Endothelial cell (in vitro differentiated cells): ENCODE data around the gene PNMA6E. TPM values are rescaled to one million over a fixed set of nuclear protein-coding genes. Genes with fewer than 3 reads are reported as not detected.

Experiments used
- DNase-seq: peaks from one replicate; pipeline ENCODE4 v3.0.0; 2021; ENCODE audit warnings: low spot score
- H3K27ac Mint-ChIP-seq: one replicate; pipeline ENCODE4 v1.8.0; 2021; ENCODE audit warnings: mixed read lengths, inconsistent platforms; ENCODE audit not compliant: unreplicated experiment
- H3K27me3 Mint-ChIP-seq: one replicate; pipeline ENCODE4 v1.8.0; 2021; ENCODE audit warnings: mild to moderate bottlenecking, moderate library complexity, mixed read lengths, inconsistent platforms; ENCODE audit not compliant: unreplicated experiment
- H3K36me3 Mint-ChIP-seq: one replicate; pipeline ENCODE4 v1.8.0; 2021; ENCODE audit warnings: mild to moderate bottlenecking, low read depth, mixed read lengths, inconsistent platforms; ENCODE audit not compliant: unreplicated experiment
- H3K4me1 Mint-ChIP-seq: one replicate; pipeline ENCODE4 v1.8.0; 2021; ENCODE audit warnings: mild to moderate bottlenecking, mixed read lengths, inconsistent platforms; ENCODE audit not compliant: unreplicated experiment
- H3K4me3 Mint-ChIP-seq: one replicate; pipeline ENCODE4 v1.8.0; 2021; ENCODE audit warnings: mild to moderate bottlenecking, mixed read lengths, inconsistent platforms; ENCODE audit not compliant: unreplicated experiment
- H3K9me3 Mint-ChIP-seq: one replicate; pipeline ENCODE4 v1.8.0; 2021; ENCODE audit warnings: mixed read lengths, inconsistent platforms; ENCODE audit not compliant: unreplicated experiment
- CTCF ChIP-seq: fragments of 200-600 bp; sonication (generic); IDR thresholded peaks from one replicate; pipeline ENCODE4 v1.5.0; 2021; ENCODE audit warnings: antibody characterized with exemption; ENCODE audit not compliant: unreplicated experiment
- total RNA-seq: library from RNA; stranded (reverse); fragmentation: NEBNext Ultra II Directional; extraction: Animal tissue kit (Norgen Biotek cat#: 25700); gene quantifications from one replicate; pipeline ENCODE4 v1.2.1, GENCODE V29; 2021; ENCODE audit not compliant: unreplicated experiment

Gene PNMA6E
- total RNA-seq, 1 donor from 2014 or later: not detected

- Mint-ChIP-seq H3K36me3 (no peaks in the 10 kb centered on the region), H3K9me3 (no peaks in the 10 kb centered on the region), H3K27ac (no peak within 1 kb of the TSS), H3K4me1 (no peaks in the 10 kb centered on the region), H3K27me3 (peaks cover 2% of the 10 kb centered on the region), H3K4me3 (no peak within 1 kb of the TSS)
- no peak for TF ChIP-seq CTCF
- DNase-seq: no peak
Observed at GRCh38 chrX:153445856-153446635, 44.9 kb upstream of the PNMA6E start, which contains the start of gene TREX2. TREX2 (minus strand) TSS chrX:153446056; CDS start chrX:153445430, 626 bp downstream.

GRCh38 chrX:153445106-153445855 lies 44.1 kb upstream of the PNMA6E start:
- Mint-ChIP-seq H3K27me3 (peaks cover 3% of the 10 kb centered on the region), H3K9me3 (no peaks in the 10 kb centered on the region), H3K4me3 (no peak overlapping the region), H3K36me3 (no peaks in the 10 kb centered on the region), H3K27ac (no peak overlapping the region), H3K4me1 (no peaks in the 10 kb centered on the region)
- DNase-seq: no peak
- no peak for TF ChIP-seq CTCF

- H3K27me3 Mint-ChIP-seq: peaks cover 5% of the 10 kb centered on the region
- no peak overlapping the region for H3K4me3 Mint-ChIP-seq
- TF ChIP-seq CTCF: no peak
- H3K36me3 Mint-ChIP-seq: no peaks in the 10 kb centered on the region
- no peak for DNase-seq
- no peaks in the 10 kb centered on the region for H3K9me3 Mint-ChIP-seq
- no peak overlapping the region for H3K27ac Mint-ChIP-seq
- H3K4me1 Mint-ChIP-seq: no peaks in the 10 kb centered on the region
Observed at GRCh38 chrX:153444333-153445011, 43.3 kb upstream of the PNMA6E start.

- TF ChIP-seq CTCF: no peak
- Mint-ChIP-seq H3K36me3 (no peaks in the 10 kb centered on the region), H3K9me3 (no peaks in the 10 kb centered on the region), H3K4me3 (no peak overlapping the region), H3K4me1 (no peaks in the 10 kb centered on the region), H3K27me3 (peaks cover 2% of the 10 kb centered on the region), H3K27ac (no peak overlapping the region)
- DNase-seq: no peak
Observed at GRCh38 chrX:153443476-153444332, 42.6 kb upstream of the PNMA6E start.
